Neural progenitor cell (in vitro differentiated cells): ENCODE data around the gene LATS2. TPM values are rescaled to one million over a fixed set of nuclear protein-coding genes. Genes with fewer than 3 reads are reported as not detected.

Experiments
- DNase-seq: peaks from one replicate; pipeline ENCODE4 v3.0.0-alpha.2; 2016; ENCODE audit warnings: low spot score
- H2AFZ ChIP-seq: fragments of 200-600 bp; sonication (generic); replicated peaks from 2 replicates; pipeline ENCODE4 v1.6.1; 2016; ENCODE audit warnings: antibody characterized with exemption
- H3F3A ChIP-seq: fragments of 200-600 bp; sonication (generic); 2 replicates; pipeline ENCODE4 v1.6.1; 2016; ENCODE audit warnings: antibody characterized with exemption, low read depth
- H3K27ac ChIP-seq: fragments of 200-600 bp; sonication (generic); 2 replicates; pipeline ENCODE4 v1.5.1; 2016; ENCODE audit warnings: mild to moderate bottlenecking
- H3K27me3 ChIP-seq: fragments of 200-600 bp; sonication (generic); 2 replicates; pipeline ENCODE4 v1.6.1; 2016; ENCODE audit warnings: mild to moderate bottlenecking, moderate library complexity
- H3K36me3 ChIP-seq: fragments of 200-600 bp; sonication (generic); 2 replicates; pipeline ENCODE4 v1.5.1; 2016
- H3K4me1 ChIP-seq: fragments of 200-600 bp; sonication (generic); 2 replicates; pipeline ENCODE4 v1.6.1; 2016; ENCODE audit warnings: mixed run types
- H3K4me2 ChIP-seq: fragments of 200-600 bp; sonication (generic); 2 replicates; pipeline ENCODE4 v1.6.1; 2016
- H3K4me3 ChIP-seq: fragments of 200-600 bp; sonication (generic); 2 replicates; pipeline ENCODE4 v1.5.1; 2016
- H3K79me2 ChIP-seq: fragments of 200-600 bp; sonication (generic); 2 replicates; pipeline ENCODE4 v1.6.1; 2016; ENCODE audit warnings: low read depth
- H3K9ac ChIP-seq: fragments of 200-600 bp; sonication (generic); 2 replicates; pipeline ENCODE4 v1.6.1; 2016
- H3K9me3 ChIP-seq: fragments of 200-600 bp; sonication (generic); 2 replicates; pipeline ENCODE4 v1.5.1; 2016; ENCODE audit warnings: low read depth
- H4K20me1 ChIP-seq: fragments of 200-600 bp; sonication (generic); 2 replicates; pipeline ENCODE4 v1.6.1; 2016; ENCODE audit warnings: low read depth
- H3K27ac Mint-ChIP-seq: 3 replicates; pipeline ENCODE4 v1.8.0; 2021; ENCODE audit warnings: mixed read lengths
- H3K27me3 Mint-ChIP-seq: 2 replicates; pipeline ENCODE4 v1.8.0; 2022; ENCODE audit warnings: low read depth, mild to moderate bottlenecking, inconsistent platforms, moderate library complexity, mixed read lengths; ENCODE audit not compliant: insufficient read depth
- H3K36me3 Mint-ChIP-seq: 3 replicates; pipeline ENCODE4 v1.8.0; 2021; ENCODE audit warnings: mixed read lengths
- H3K4me1 Mint-ChIP-seq: 3 replicates; pipeline ENCODE4 v1.8.0; 2021; ENCODE audit warnings: mixed read lengths
- H3K4me3 Mint-ChIP-seq: 3 replicates; pipeline ENCODE4 v1.8.0; 2021; ENCODE audit warnings: mild to moderate bottlenecking, moderate library complexity, mixed read lengths
- H3K9me3 Mint-ChIP-seq: 3 replicates; pipeline ENCODE4 v1.8.0; 2020; ENCODE audit warnings: mixed read lengths
- EZH2 ChIP-seq: fragments of 200-600 bp; sonication (generic); IDR thresholded peaks from 2 replicates; pipeline ENCODE4 v1.6.1; 2017; ENCODE audit warnings: antibody characterized with exemption, mild to moderate bottlenecking, moderate library complexity
- EZH2phosphoT487 ChIP-seq: fragments of 200-600 bp; sonication (generic); IDR thresholded peaks from 2 replicates; pipeline ENCODE4 v1.6.1; 2017; ENCODE audit warnings: antibody characterized with exemption
- total RNA-seq: library from RNA; depleted of rRNA; stranded (reverse); fragments of >200 nt; gene quantifications from 2 replicates; pipeline ENCODE4 v1.2.3, GENCODE V29; 2015; ENCODE audit warnings: low replicate concordance
- TF ChIP-seq, protein P1 (sequence below): fragments of 200-600 bp; sonication (generic); IDR thresholded peaks from 2 replicates; pipeline ENCODE4 v1.5.1; 2017; ENCODE audit warnings: antibody characterized with exemption, mild to moderate bottlenecking

LATS2 gene
- total RNA-seq, 1 donor from 2014 or later = 15.2 TPM

DNA sequence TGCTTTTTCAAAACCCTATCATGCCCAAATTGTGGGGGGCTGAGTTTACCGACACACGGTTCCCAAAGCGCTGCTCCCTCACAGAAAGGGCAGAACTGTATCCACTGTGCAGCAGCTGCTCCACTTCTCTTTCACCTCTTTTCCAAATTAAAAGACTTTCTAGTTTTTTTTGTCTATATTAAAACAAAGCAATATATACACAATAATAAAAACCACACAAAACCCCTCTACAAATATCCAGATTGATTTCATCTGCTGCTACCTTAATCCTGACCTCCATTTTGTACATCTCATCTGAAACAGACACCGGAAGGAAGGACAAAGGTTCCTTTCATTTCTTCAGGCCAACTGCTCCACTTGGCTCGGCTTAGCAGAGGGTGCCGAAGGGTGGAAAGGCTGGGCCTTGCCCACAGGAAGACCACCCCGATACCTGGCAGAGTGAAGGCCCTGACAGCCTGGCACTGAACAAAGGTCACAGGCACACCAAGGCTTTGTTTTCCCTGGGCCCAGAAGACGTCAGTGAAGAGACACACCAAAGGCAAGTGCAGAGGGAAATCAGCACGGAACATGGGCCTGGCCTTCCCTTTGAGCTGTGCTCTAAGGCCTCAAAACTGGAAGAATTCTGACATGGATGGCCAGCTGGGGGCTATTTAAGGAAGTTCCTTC is 71.6 kb downstream of the LATS2 start:
- peaks cover 38% of the 10 kb centered on the region for H3K36me3 Mint-ChIP-seq
- no peak for DNase-seq
- no peak overlapping the region for H3K27ac Mint-ChIP-seq
- Histone ChIP-seq H3K4me2 (no peak overlapping the region), H3K9me3 (no peaks in the 10 kb centered on the region), H2AFZ (no peak overlapping the region), H3K4me3 (no peak overlapping the region), H4K20me1 (peaks cover 22% of the 10 kb centered on the region), H3F3A (no peaks in the 10 kb centered on the region), H3K27ac (no peak overlapping the region), H3K79me2 (peaks cover 39% of the 10 kb centered on the region), H3K27me3 (no peaks in the 10 kb centered on the region), H3K9ac (no peak overlapping the region), H3K4me1 (no peaks in the 10 kb centered on the region), H3K36me3 (peaks cover 4% of the 10 kb centered on the region)
- H3K4me1 Mint-ChIP-seq = no peaks in the 10 kb centered on the region
- TF ChIP-seq EZH2phosphoT487 = no peak
- TF ChIP-seq, protein P1, sequence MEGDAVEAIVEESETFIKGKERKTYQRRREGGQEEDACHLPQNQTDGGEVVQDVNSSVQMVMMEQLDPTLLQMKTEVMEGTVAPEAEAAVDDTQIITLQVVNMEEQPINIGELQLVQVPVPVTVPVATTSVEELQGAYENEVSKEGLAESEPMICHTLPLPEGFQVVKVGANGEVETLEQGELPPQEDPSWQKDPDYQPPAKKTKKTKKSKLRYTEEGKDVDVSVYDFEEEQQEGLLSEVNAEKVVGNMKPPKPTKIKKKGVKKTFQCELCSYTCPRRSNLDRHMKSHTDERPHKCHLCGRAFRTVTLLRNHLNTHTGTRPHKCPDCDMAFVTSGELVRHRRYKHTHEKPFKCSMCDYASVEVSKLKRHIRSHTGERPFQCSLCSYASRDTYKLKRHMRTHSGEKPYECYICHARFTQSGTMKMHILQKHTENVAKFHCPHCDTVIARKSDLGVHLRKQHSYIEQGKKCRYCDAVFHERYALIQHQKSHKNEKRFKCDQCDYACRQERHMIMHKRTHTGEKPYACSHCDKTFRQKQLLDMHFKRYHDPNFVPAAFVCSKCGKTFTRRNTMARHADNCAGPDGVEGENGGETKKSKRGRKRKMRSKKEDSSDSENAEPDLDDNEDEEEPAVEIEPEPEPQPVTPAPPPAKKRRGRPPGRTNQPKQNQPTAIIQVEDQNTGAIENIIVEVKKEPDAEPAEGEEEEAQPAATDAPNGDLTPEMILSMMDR = no peak
- no peak for TF ChIP-seq EZH2
- H3K27me3 Mint-ChIP-seq = peaks cover 12% of the 10 kb centered on the region
- H3K4me3 Mint-ChIP-seq = no peak overlapping the region
- H3K9me3 Mint-ChIP-seq = no peaks in the 10 kb centered on the region

- H3K4me1 Mint-ChIP-seq = no peaks in the 10 kb centered on the region
- no peak overlapping the region for H3K27ac Mint-ChIP-seq
- no peaks in the 10 kb centered on the region for H3K27me3 ChIP-seq
- TF ChIP-seq EZH2phosphoT487 = no peak
- TF ChIP-seq, protein P1 = no peak
- no peak for TF ChIP-seq EZH2
- H3K4me2 ChIP-seq = no peak overlapping the region
- peaks cover 36% of the 10 kb centered on the region for H3K36me3 Mint-ChIP-seq
- H2AFZ ChIP-seq = no peak overlapping the region
- H3K4me1 ChIP-seq = no peaks in the 10 kb centered on the region
- H4K20me1 ChIP-seq = peaks cover 17% of the 10 kb centered on the region
- no peak for DNase-seq
- peaks cover 34% of the 10 kb centered on the region for H3K79me2 ChIP-seq
- no peaks in the 10 kb centered on the region for H3K9me3 Mint-ChIP-seq
- no peak overlapping the region for H3K27ac ChIP-seq
- H3K9me3 ChIP-seq = no peaks in the 10 kb centered on the region
- no peak overlapping the region for H3K4me3 Mint-ChIP-seq
- no peaks in the 10 kb centered on the region for H3F3A ChIP-seq
- H3K27me3 Mint-ChIP-seq = peaks cover 12% of the 10 kb centered on the region
- H3K36me3 ChIP-seq = peaks cover 4% of the 10 kb centered on the region
- H3K4me3 ChIP-seq = no peak overlapping the region
- no peak overlapping the region for H3K9ac ChIP-seq
These were observed 72.3 kb downstream of the LATS2 start for GRCh38 chr13:20988909-20989655.

GRCh38 chr13:20988033-20988908 is 73.1 kb downstream of the LATS2 start:
- Histone ChIP-seq H3K4me2 (no peak overlapping the region), H3K79me2 (peaks cover 26% of the 10 kb centered on the region), H3K36me3 (peaks cover 4% of the 10 kb centered on the region), H3K27me3 (no peaks in the 10 kb centered on the region), H3K4me3 (no peak overlapping the region), H3F3A (no peaks in the 10 kb centered on the region), H3K9ac (no peak overlapping the region), H4K20me1 (peaks cover 9% of the 10 kb centered on the region), H2AFZ (no peak overlapping the region), H3K4me1 (no peaks in the 10 kb centered on the region), H3K9me3 (no peaks in the 10 kb centered on the region), H3K27ac (no peak overlapping the region)
- H3K9me3 Mint-ChIP-seq = no peaks in the 10 kb centered on the region
- no peak for DNase-seq
- H3K27me3 Mint-ChIP-seq = peaks cover 10% of the 10 kb centered on the region
- peaks cover 35% of the 10 kb centered on the region for H3K36me3 Mint-ChIP-seq
- H3K4me3 Mint-ChIP-seq = no peak overlapping the region
- TF ChIP-seq EZH2phosphoT487 (no peak), EZH2 (no peak)
- TF ChIP-seq, protein P1 = no peak
- no peak overlapping the region for H3K27ac Mint-ChIP-seq
- H3K4me1 Mint-ChIP-seq = no peaks in the 10 kb centered on the region
